PC-3 (cell line): ENCODE data around the gene STOX2. TPM values are rescaled to one million over a fixed set of nuclear protein-coding genes. Genes with fewer than 3 reads are reported as not detected.

ENCODE experiments used
- ATAC-seq: fragments of 200-7000 bp; cut with Tn5 transposase; 2 replicates; pipeline ENCODE4 v1.9.1; 2020; ENCODE audit warnings: mild to moderate bottlenecking, moderate library complexity
- BruUV-seq: library from RNA; stranded (reverse); fragments of 400-500 nt; replicated peaks from 2 replicates; lab custom pipeline; 2021; lab: Mats Ljungman, UMichigan
- CTCF ChIA-PET: fragments of 300-600 bp; sonication (Branson Sonifier 250); formaldehyde crosslinking; loops from one replicate; lab custom pipeline; 2022; ENCODE audit warnings: antibody characterized with exemption; lab: Charles Lee
- POLR2A ChIA-PET: fragments of 300-600 bp; sonication (Branson Sonifier 250); formaldehyde crosslinking; loops from one replicate; lab custom pipeline; 2022; ENCODE audit warnings: antibody characterized with exemption; ENCODE audit not compliant: unreplicated experiment; lab: Charles Lee
- DNase-seq: peaks from one replicate; pipeline ENCODE4 v3.0.0-alpha.2; 2015
- H2AFZ ChIP-seq: fragments of 300-600 bp; sonication (generic); 2 replicates; pipeline ENCODE4 v1.6.0; 2016; ENCODE audit warnings: antibody characterized with exemption, low read length
- H3F3A ChIP-seq: fragments of 300-600 bp; sonication (generic); one replicate; pipeline ENCODE4 v1.6.0; 2017; ENCODE audit warnings: antibody characterized with exemption, low read length, control low read depth, mild to moderate bottlenecking; ENCODE audit not compliant: unreplicated experiment
- H3K27ac ChIP-seq: fragments of 300-600 bp; sonication (generic); 2 replicates; pipeline ENCODE4 v1.5.1; 2016; ENCODE audit warnings: mild to moderate bottlenecking, low read length
- H3K27me3 ChIP-seq: fragments of 300-600 bp; sonication (generic); 2 replicates; pipeline ENCODE4 v1.6.1; 2016; ENCODE audit warnings: low read length, mixed read lengths
- H3K36me3 ChIP-seq: fragments of 300-600 bp; sonication (generic); 2 replicates; pipeline ENCODE4 v1.6.1; 2016; ENCODE audit warnings: low read depth, mixed run types, low read length, mixed read lengths
- H3K4me1 ChIP-seq: fragments of 300-600 bp; sonication (generic); 2 replicates; pipeline ENCODE4 v1.5.1; 2016; ENCODE audit warnings: low read length; ENCODE audit not compliant: insufficient read depth
- H3K4me2 ChIP-seq: fragments of 300-600 bp; sonication (generic); 2 replicates; pipeline ENCODE4 v1.6.0; 2016; ENCODE audit warnings: low read length
- H3K4me3 ChIP-seq: fragments of 300-600 bp; sonication (generic); 2 replicates; pipeline ENCODE4 v1.5.1; 2016; ENCODE audit warnings: mild to moderate bottlenecking, low read length, mixed read lengths
- H3K79me2 ChIP-seq: fragments of 300-600 bp; sonication (generic); 2 replicates; pipeline ENCODE4 v1.6.1; 2017; ENCODE audit warnings: low read length, mixed read lengths
- H3K9ac ChIP-seq: fragments of 300-600 bp; sonication (generic); 2 replicates; pipeline ENCODE4 v1.6.0; 2016; ENCODE audit warnings: mild to moderate bottlenecking, low read length
- H3K9me2 ChIP-seq: fragments of 300-600 bp; sonication (generic); replicated peaks from 2 replicates; pipeline ENCODE4 v1.6.1; 2016; ENCODE audit warnings: mixed run types, low read length, mixed read lengths
- H3K9me3 ChIP-seq: fragments of 300-600 bp; sonication (generic); 2 replicates; pipeline ENCODE4 v1.6.1; 2016; ENCODE audit warnings: low read length, mixed read lengths
- H4K20me1 ChIP-seq: fragments of 300-600 bp; sonication (generic); 2 replicates; pipeline ENCODE4 v1.6.1; 2016; ENCODE audit warnings: low read length, mixed read lengths
- CTCF ChIP-seq: fragments of 300-600 bp; sonication (generic); conservative IDR thresholded peaks from 2 replicates; pipeline ENCODE4 v1.5.1; 2017; ENCODE audit warnings: antibody characterized with exemption, low read depth, mild to moderate bottlenecking, low read length
- EZH2 ChIP-seq: fragments of 300-600 bp; sonication (generic); IDR thresholded peaks from one replicate; pipeline ENCODE4 v1.6.1; 2017; ENCODE audit warnings: antibody characterized with exemption, mild to moderate bottlenecking, low read length; ENCODE audit not compliant: unreplicated experiment
- EZH2phosphoT487 ChIP-seq: fragments of 300-600 bp; sonication (generic); IDR thresholded peaks from 2 replicates; pipeline ENCODE4 v1.6.1; 2018; ENCODE audit warnings: mild to moderate bottlenecking, antibody characterized with exemption, low read length, borderline replicate concordance
- intact Hi-C: fragments of 100-400 bp; cut with micrococcal nuclease; formaldehyde crosslinking; loops from 2 replicates; pipeline ENCODE4 v1.9.0; 2023
- total RNA-seq: library from RNA; depleted of rRNA; stranded (reverse); fragments of >200 nt; gene quantifications from 2 replicates; pipeline ENCODE4 v1.2.3, GENCODE V29; 2014

The STOX2 gene
- total RNA-seq, 1 experiment from 2014 or later = 3.6 TPM

- Histone ChIP-seq H3K9me2 (no peaks in the 10 kb centered on the region), H3K9me3 (no peaks in the 10 kb centered on the region), H4K20me1 (no peaks in the 10 kb centered on the region), H3K4me1 (no peaks in the 10 kb centered on the region), H3K9ac (no peak overlapping the region), H3K27me3 (peaks cover 66% of the 10 kb centered on the region), H3K79me2 (no peaks in the 10 kb centered on the region), H3F3A (no peaks in the 10 kb centered on the region), H3K4me3 (no peak overlapping the region), H2AFZ (no peak overlapping the region), H3K27ac (no peak overlapping the region), H3K4me2 (no peak overlapping the region), H3K36me3 (no peaks in the 10 kb centered on the region)
- CTCF ChIA-PET = no interaction called here
- no TSS peak for BruUV-seq
- intact Hi-C loops = no loop called here
- DNase-seq (no peak), ATAC-seq (no peak)
- TF ChIP-seq EZH2 (no peak), EZH2phosphoT487 (no peak), CTCF (no peak)
- POLR2A ChIA-PET = no interaction called here
These were observed 44.4 kb upstream of the STOX2 start for GRCh38 chr4:183860731-183861130.

- POLR2A ChIA-PET = no interaction called here
These were observed 43.7 kb upstream of the STOX2 start for GRCh38 chr4:183861426-183861825.

More at GRCh38 chr4:183861426-183861825, 43.7 kb upstream of the STOX2 start:
- Histone ChIP-seq H3K9me3 (no peaks in the 10 kb centered on the region), H3K36me3 (no peaks in the 10 kb centered on the region), H3K79me2 (no peaks in the 10 kb centered on the region), H3K27me3 (peaks cover 66% of the 10 kb centered on the region), H3K4me1 (no peaks in the 10 kb centered on the region), H3F3A (no peaks in the 10 kb centered on the region), H2AFZ (no peak overlapping the region), H4K20me1 (no peaks in the 10 kb centered on the region), H3K4me3 (no peak overlapping the region), H3K9me2 (no peaks in the 10 kb centered on the region), H3K4me2 (no peak overlapping the region), H3K27ac (no peak overlapping the region), H3K9ac (no peak overlapping the region)
- TF ChIP-seq EZH2 (no peak), CTCF (no peak)
- DNase-seq = no peak
- BruUV-seq = no TSS peak
- intact Hi-C loops = no loop called here
- ATAC-seq = no peak
- CTCF ChIA-PET = no interaction called here
